Sciatic nerve (tissue), 2 donors: Measurements from ENCODE around the gene ASPM. TPM values are rescaled to one million over a fixed set of nuclear protein-coding genes. Genes with fewer than 3 reads are reported as not detected.
"Not testable (repeated sequence)": the region's sequence is repeated elsewhere in the genome, so short reads cannot be mapped to it uniquely, and the experiment has no call there.

Source experiments
- ATAC-seq: fragments of 200-7000 bp; cut with Tn5 transposase; one replicate; pipeline ENCODE4 v1.9.1; 2020; ENCODE audit warnings: mild to moderate bottlenecking, moderate library complexity
- DNase-seq: peaks from one replicate; pipeline ENCODE4 v3.0.0-alpha.2; 2020; ENCODE audit warnings: low spot score
- intact Hi-C: fragments of 100-400 bp; cut with DNase I; formaldehyde crosslinking; loops from one replicate; pipeline ENCODE4 v1.14.2; 2022
- total RNA-seq: library from RNA; stranded (reverse); fragmentation: NEBNext Ultra II Directional; extraction: Animal tissue kit (Norgen Biotek cat#: 25700); gene quantifications from one replicate; pipeline ENCODE4 v1.2.1, GENCODE V29; 2021
- donor health status: DM: no; HTN: no; CAD: no.
- donor health status: DM: no; HTN: no; CAD: no.

Gene ASPM
- total RNA-seq, 1 donor from 2014 or later: 0.45 TPM

DNA sequence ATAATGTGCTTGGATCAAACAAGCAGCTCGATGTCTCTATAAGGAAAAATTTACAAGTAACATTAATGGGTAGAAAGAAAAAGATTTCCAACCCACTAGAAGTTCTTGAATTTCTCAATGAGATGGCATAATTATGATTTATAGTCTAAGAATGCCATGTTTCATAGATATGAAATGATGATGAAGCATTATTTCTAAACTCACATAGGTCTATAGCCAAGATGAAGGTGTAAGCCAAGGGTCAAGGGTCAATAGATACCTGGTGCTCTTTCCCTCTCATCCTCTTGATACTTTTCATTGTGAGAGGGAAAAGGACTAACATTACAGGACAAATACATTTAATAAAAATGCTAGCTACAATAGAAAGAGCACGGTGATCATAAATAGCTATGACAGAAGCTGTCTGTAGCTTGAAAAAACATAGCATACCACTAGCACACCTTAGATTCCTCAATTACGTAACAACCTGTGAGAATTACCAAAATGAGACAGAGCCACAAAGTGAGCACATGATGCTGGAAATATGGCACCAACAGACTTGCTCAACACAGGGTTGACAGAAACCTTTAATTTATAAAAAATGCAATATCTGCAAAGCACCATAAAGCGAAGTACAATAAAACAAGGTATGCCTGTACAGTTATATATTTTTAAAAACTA, 53.1 kb downstream of the ASPM start:
- ATAC-seq: no peak
- DNase-seq: no peak

DNA sequence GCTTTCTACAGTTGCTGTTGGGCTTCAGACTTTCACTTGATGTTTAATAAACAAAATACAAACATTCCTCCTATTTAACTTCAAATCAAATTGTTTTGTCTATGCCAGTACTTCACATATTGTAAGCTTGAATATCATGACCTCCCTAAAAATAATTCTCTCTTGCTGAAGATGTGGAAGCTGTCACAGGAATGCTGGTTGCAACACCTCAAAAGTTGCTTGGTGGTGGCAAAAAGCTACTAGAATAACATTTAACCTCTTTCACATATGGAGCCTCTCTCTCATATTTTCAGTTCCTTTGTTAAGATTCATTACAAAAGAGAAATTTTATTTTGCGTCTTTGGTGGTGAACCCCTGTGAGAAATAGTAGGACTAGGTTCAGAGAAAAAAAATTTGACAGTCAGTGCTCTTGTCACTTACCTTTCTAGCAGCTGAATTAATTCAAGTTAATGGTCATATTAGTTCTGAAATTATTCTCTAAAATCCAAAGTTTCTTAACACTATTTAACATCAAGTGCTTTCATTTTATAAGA, 53.9 kb downstream of the ASPM start:
- DNase-seq: no peak
- intact Hi-C loops: no loop called here

More for the DNA sequence above, 53.1 kb downstream of the ASPM start:
- intact Hi-C loops: no loop called here

DNA sequence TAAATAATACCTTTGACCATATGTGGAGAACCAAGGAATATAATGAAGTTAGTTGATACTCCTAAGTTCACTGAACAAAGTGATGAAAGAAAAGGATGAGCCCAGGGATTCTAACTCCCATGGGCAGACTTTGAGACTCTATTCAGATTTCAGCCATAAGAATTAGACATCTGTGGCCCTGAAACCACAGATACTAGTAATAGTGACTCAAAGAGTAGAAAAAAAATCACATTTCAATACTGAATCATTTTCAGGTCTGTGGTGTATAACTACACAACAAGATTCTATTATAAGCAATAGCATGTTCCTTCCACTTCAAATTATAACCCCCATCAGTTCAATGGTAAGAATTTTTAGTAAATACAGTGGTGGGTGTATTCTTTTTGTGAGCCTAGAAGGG, 63.0 kb downstream of the ASPM start:
- intact Hi-C loops: no loop called here
- DNase-seq (no peak), ATAC-seq (no peak)

More for the DNA sequence above, 53.9 kb downstream of the ASPM start:
- ATAC-seq: no peak

DNA sequence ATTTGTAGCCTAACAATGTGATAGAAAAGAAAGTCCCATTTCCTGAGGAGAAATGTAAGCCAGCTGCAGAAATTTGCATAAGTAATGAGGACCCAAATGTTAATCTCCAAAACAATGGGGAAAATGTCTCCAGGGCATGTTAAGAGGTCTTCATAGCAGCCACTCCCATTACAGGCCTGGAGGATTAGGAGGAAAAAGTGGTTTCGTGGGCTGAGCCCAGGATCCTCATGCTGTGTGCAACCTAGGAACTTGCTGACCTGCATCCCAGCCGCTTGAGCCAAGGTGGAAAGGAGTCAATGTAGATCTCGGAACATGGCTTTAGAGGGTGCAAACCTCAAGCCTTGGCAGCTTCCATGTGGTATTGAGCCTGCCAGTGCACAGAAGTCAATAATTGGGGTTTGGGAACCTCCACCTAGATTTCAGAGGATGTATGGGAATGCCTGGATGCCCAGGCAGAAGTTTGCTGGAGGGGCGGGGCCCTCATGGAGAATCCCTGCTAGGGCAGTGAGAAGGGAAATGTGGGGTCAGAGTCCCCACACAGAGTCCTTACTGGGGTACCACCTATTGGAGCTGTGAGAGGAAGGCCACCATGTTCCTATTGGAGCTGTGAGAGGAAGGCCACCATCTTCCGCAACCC, 65.2 kb downstream of the ASPM start:
- DNase-seq: no peak
- ATAC-seq: no peak
- intact Hi-C loops: no loop called here

DNA sequence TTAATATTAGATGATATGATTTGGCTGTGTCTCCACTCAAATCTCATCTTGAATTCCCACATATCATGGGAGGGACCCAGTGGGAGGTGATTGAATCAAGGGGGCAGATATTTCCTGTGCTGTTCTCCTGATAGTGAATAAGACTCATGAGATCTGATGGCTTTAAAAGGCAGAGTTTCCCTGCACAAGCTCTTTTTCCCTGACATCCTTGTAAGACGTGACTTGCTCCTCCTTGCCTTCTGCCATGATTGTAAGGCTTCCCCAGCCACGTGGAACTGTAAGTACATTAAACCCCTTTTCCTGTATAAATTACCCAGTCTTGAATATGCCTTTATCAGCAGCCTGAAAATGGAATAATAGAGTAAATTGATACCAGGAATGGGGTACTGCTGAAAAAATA, 66.1 kb downstream of the ASPM start:
- ATAC-seq (no peak), DNase-seq (no peak)
- intact Hi-C loops: no loop called here

DNA sequence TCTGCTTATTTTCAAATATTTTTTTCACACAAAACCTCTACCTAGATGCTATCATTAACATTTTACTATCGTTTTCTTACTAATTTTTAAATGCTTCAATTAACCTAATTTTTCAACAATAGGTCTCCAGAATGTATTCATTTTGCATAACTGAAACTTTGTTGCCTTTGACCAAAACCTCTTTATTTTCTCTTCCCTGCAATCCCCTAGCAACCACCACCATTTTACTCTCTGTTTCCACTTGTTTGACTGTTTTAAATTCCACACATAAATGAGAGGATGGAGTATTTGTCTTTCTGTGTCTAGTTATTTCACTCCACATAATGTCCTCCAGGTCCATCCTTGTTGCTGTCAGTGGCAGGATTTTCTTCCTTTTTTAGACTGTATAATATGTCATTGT, 69.9 kb downstream of the ASPM start:
- ATAC-seq (no peak), DNase-seq (no peak)
- intact Hi-C loops: no loop called here

DNA sequence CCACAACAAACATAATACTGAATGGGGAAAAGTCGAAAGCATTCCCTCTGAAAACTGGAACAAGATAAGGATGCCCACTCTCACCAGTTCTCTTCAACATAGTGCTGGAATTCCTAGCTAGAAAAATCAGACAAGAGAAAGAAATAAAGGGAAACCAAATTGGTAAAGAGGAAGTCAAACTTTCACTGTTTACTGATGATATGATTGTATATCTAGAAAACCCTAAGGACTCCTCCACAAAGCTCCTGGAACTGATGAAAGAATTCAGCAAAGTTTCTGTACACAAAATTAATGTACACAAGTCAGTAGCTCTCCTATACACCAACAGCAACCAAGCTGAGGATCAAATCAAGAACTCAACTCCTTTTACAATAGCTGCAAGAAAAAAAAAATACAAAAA, 72.5 kb downstream of the ASPM start:
- DNase-seq (no peak), ATAC-seq (no peak)
- intact Hi-C loops: no loop called here

DNA sequence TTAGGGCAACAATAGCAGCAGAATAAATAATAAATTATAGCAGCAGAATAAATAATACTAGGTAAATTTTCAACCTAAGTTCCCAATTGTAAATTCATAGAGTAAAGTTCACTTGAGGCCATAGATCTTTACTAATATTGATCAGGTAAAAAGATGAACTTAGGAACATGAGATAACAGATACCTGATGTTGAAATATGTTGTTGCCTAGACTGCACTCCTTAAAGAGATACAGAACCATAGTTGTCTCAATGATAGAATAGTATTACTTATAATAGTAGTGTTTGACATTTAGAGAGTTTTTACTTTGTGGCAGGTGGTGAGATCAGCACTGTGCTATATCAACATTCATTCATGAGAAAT, 79.0 kb downstream of the ASPM start:
- no peak for ATAC-seq
- intact Hi-C loops: no loop called here
- DNase-seq: no peak

DNA sequence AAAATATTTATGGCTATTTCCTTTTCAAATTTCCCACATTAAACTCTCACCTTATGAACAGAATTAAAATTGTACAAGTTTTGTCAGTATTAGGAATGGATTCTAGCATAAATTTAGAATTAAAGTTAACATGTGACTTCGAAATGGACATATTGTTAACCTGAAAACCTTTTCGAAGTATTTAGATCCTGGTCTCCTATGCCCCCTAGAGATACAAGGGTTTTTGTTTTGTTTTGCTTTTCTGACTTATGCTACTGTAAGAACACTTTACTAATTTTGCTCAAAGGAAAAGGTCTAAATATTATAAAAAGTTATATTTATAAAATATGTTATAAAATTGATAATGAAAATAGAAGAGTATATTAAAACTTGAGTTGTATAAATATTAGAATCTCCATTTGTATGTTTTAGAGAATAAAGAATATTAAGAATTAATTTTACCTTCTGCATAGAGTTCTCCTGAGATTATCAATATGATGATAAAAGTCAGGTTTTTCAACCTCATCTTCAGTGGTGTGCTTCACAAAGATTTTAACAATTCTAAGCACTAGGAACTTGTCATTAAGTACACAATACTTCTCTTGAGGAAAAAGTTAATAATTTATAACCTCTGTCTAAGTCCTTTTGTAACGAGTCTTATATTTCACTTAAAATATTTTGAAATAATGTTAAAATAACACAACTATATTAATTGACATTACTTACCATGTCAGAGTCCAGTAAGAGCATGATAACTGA, 79.6 kb downstream of the ASPM start, which contains the start of gene F13B:
Gene F13B (minus strand): TSS at position 542 of the 738 bp plus-strand sequence. CDS start 37 bp downstream, at position 505.
- intact Hi-C loops: no loop called here
- DNase-seq (no peak), ATAC-seq (no peak)

DNA sequence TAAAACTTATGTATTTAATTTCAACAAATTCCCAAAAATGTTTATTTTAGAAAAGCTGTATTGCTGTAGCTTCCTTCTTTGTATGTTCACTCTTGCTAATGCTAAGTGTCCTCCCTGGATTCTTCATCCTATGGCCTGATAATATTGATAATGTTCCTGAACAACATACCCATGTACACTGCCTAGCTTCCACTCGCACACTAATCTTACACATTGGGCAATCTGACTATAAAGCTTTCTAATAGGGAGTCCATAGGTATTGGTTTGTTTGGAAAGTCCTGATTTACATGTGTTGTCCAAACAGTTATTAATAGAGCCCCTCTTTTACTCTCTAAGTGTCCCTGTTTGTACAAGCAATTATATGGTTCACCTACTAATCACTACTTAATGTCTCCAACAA, 80.2 kb downstream of the ASPM start:
- no peak for DNase-seq
- ATAC-seq: no peak
- intact Hi-C loops: no loop called here

DNA sequence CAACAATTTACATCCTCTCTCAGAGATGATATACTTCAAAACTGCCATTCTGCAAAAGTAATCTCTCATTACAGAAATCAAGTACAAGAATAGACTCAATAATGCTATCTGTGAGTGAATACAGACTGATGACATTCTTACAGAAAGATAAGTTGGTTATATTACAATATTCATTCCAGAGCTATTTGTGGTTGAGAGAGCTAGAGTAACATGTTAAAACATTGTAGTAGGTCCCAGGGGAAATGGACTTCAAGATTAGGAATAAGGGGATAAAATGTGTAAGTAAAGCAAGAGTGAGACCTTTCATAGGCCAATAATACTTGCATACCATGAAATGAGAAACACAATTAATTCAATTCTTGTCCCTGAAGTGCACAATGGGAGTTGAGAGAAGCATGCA, 80.9 kb downstream of the ASPM start:
- intact Hi-C loops: no loop called here
- DNase-seq (no peak), ATAC-seq (no peak)

DNA sequence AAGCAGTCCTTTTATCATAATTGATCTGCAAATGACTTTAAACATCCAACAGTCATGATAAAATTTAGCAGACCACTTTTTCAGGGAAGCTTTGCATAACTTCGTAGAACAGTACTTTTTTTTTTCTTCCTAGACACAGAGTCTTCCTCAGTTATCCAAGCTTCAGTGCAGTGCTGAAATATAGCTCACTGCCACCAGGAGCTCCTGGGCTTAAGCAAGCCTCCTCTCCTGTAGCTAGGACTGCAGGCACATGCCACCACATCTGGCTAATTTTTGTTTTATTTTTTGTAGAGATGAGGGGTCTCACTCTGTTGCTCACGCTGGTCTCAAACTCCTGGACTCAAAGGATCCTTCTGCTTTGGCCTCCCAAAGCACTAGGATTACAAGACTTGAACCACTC, 83.3 kb downstream of the ASPM start:
- intact Hi-C loops: no loop called here
- no peak for ATAC-seq
- DNase-seq: no peak

DNA sequence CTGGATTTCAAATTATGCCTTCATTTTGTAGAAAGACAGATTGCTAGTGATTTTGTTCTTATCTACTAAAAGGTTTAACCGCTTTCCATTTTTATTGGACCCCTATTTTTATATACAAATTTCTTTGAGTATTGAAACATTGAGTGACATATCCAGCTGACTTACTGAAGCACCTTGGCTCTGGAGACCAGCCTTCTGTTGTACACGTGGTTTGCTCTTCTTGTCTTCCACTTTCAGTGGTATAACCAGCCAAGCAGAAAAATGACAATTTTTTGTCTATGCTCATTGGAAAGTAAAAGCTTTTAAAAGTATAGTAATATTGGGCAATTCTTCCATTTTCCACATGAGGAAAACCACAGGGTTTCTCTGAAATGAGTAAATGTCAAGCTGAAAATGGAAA, 83.8 kb downstream of the ASPM start:
- DNase-seq: no peak
- intact Hi-C loops: no loop called here
- ATAC-seq: no peak

DNA sequence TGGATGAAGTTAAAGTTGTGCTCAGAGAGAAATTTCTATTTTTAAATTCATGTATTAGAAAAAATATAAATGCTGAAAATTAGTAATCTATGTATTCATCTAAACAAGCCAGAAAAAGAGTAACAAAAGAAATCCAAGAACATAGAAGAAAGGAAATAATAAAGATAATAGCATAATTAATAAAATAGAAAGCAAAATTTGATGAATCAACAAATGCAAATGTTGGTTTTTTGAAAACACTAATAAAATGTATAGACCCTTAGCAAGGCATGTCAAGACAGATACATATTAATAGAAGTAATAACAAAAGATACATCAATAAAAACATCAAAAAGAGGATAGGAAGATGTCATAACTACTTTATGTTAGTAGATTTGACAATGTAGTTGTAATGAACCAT, 97.4 kb downstream of the ASPM start:
- no peak for ATAC-seq
- intact Hi-C loops: no loop called here
- DNase-seq: no peak

DNA sequence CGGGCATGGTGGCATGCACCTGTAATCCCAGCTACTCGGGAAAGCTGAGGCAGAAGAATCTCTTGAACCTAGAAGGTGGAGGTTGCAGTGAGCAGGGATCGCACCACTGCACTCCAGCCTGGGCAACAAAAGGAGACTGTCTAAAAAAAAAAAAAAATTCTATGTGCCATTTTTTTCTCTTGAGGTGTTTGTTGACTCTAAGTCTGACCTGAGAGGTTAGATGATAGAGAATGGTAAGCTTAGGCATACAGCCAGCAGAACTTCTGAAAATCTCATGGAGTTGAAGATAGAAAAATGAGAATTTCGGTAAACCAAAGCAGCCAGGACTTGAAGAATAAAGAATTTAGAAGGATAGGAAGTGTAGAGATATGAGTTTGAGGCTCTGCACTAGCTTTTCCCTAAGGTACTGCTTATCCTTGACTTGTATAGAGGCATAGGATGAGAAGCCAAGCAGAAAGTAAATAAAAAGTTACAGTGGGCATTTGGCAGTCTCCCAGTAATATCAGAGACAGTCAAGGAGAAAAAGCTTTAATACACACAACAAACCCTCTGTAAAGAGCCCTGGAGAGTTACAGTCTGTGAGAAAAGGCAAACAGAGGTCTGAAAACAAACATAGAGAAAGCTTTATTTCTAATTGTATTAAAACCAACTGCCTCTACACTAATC, 103.7 kb downstream of the ASPM start:
- intact Hi-C loops: no loop called here
- ATAC-seq: no peak
- DNase-seq: no peak

DNA sequence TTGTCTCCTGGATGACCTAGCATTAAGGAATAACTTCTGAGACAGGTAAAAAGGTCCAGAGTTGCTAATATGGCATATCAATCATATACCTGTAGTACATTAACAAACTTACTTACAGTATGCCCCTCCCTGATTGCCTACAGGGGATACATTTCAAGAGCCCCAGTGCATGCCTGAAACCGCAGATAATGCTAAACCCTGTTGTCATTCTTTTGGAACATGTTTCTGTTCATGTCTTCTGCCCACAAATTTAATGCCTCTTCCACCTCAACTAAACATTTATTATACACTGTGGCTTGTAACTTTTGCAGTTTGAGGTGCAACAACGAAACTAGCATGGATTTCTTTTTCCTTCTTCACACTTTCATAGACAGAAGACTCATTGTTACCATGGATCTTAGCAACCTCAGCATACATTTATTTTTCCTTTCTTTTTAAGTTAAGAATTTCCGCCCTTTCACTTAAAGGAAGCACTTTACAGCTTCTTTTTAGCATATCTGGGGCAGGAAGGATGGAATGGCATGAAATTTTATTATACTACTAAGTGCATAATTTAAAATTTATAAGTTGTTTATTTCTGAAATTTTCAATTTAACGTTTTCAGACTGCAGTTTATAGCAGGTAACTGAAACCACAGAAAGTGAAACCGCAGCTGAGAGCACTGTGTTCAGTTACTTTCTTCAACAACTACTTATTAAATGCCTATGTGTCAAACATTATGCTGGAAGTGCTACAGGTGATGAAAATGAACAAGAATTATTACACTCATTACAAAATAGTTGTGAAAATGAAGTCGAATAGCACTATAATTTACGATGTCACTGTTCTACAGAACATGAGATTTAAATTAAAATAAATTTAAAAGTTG, 104.7 kb downstream of the ASPM start:
- intact Hi-C loops: no loop called here
- ATAC-seq (no peak), DNase-seq (no peak)

DNA sequence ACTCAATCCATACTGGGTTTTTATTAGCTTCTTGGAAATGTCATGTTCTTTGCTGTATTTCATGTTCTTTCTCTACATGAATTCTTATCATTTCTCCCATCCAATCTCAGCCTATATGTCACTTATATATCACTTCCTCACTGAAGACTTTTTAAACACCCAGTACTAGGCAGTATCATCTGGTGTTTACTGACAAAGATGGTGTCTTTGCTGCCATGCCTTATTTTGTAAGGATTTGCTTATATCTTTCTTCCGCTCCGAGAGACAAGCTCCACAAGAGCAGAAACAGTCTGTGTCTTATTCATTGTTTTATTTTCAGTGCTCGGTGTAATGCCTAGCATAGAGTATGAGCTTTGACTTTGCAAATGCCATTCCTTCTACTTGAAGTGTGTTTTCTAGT, 109.6 kb downstream of the ASPM start:
- ATAC-seq (no peak), DNase-seq (no peak)
- intact Hi-C loops: no loop called here

DNA sequence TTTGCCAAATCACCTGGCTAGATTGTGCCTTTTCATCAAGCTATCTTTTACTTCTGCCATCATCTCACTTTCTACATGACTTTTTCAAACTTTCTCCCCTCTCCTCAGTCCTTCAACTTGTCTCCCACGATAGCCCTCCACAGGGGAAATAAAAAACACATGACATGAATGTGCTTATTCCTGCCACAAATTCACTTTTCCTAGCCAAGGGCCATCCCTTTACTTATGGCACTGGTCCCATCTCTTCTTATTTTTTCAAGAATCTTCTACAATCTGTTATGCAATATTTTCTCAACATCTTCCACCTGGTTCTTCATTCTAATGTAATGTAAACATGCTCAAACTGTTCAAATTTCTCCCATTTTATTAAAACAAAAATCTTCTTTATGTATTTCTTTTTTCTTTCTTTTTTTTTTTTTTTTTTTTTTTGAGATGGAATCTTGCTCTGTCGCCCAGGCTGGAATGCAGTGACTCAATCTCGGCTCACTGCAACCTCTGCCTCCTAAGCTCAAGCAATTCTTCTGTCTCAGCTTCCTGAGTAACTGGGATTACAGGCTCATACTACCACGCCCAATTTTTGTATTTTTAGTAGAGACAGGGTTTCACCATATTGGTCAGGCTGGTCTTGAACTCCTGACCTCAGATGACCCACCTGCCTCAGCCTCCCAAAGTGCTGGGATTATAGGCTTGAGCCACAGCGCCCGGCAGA, 111.7 kb downstream of the ASPM start:
- ATAC-seq, intact Hi-C loops: not testable (repeated sequence)

More for the DNA sequence above, 111.7 kb downstream of the ASPM start:
- not testable (repeated sequence) for DNase-seq
